ENCODE measurements around the gene CYSTM1. TPM values are rescaled to one million over a fixed set of nuclear protein-coding genes. Genes with fewer than 3 reads are reported as not detected.

Gene CYSTM1
- total and polyA plus RNA-seq, 2 of the 8 experiments (the other 6 are each of a cell fraction or from before 2014, with no cell fraction given), result 25.0 to 47.8 TPM

GRCh38 chr5:140253985-140254384 lies 79.0 kb downstream of the CYSTM1 start:
- peaks cover 2 to 14% of the 10 kb centered on the region in 2 experiments for H4K20me1 ChIP-seq (replicated peaks in 1 of 2; ENCODE audit: control insufficient read depth in 1 of 2, insufficient read depth in 2 of 2, low read length in 2 of 2)
- no peak overlapping the region for H2AK5ac ChIP-seq (ENCODE audit: low read depth, low read length)
- no peak overlapping the region for H2BK20ac ChIP-seq (ENCODE audit: low read length)
- no peak overlapping the region for H3K9ac ChIP-seq (replicated peaks in 1 of 4; ENCODE audit: extremely low read depth in 1 of 4, low read depth in 3 of 4, low read length in 3 of 4)
- peaks cover 0 to 19% of the 10 kb centered on the region in 2 experiments; a peak in 1 of 4 replicates for H3K79me2 ChIP-seq (ENCODE audit: control insufficient read depth in 1 of 2, insufficient read depth in 2 of 2, low read length in 2 of 2)
- no peaks in the 10 kb centered on the region for H3K36me3 ChIP-seq (ENCODE audit: control insufficient read depth in 2 of 4, insufficient read depth in 4 of 4, low read length in 3 of 4)
- H3K4me2 ChIP-seq (ENCODE audit: insufficient read depth in 1 of 2, low read depth in 2 of 2, low read length in 2 of 2), result no peak overlapping the region
- H4K8ac ChIP-seq (ENCODE audit: extremely low read depth, insufficient read depth, low read length), result no peak overlapping the region
- H3K23ac ChIP-seq (ENCODE audit: insufficient read length), result no peak overlapping the region
- peaks cover 8% of the 10 kb centered on the region; the same call in 1 of the 2 replicates for H3K79me1 ChIP-seq (ENCODE audit: low read depth, low read length)
- H3K14ac ChIP-seq (ENCODE audit: insufficient read length), result no peak overlapping the region
- H2AFZ ChIP-seq (ENCODE audit: low read length), result no peak overlapping the region
- no peak overlapping the region for H3K4me3 ChIP-seq (ENCODE audit: extremely low read depth in 1 of 4, insufficient read depth in 2 of 4, low read depth in 3 of 4, low read length in 4 of 4)
- peaks cover 0 to 4% (median under 1%) of the 10 kb centered on the region in 4 experiments; a peak in 4 of 7 replicates for H3K4me1 ChIP-seq (replicated peaks in 1 of 4; ENCODE audit: control insufficient read depth in 3 of 4, insufficient read depth in 4 of 4, low read length in 3 of 4)
- H4K5ac ChIP-seq (ENCODE audit: insufficient read length, low read depth, low read length), result no peak overlapping the region
- DNase-seq (ENCODE audit: low read depth in 1 of 2, low spot score in 2 of 2), result no peak
- ChIA-PET CTCF (ENCODE audit: partially characterized antibody) (interaction anchor here (2.1 to 25.9 kb wide), 3 partner anchors 8 to 95 kb away, joined by 7 to 676 read pairs (median 124); partner anchors contain the start of gene HBEGF), POLR2A (ENCODE audit: partially characterized antibody) (interaction anchor here (1.6 kb wide), 1 partner anchor 92 kb away, joined by 4 read pairs; the partner anchor contains the start of gene HBEGF)
- WGBS, 2 experiments (ENCODE audit: extremely low coverage in 1 of 2, insufficient coverage in 1 of 2, insufficient read length in 1 of 2, insufficient replicate concordance in 2 of 2, low coverage in 1 of 2, low lambda C conversion rate in 2 of 2, missing lambda C conversion rate in 1 of 2), result 88% methylated on average over 4 of the region's 4 CpGs; no CpG with 5 or more reads in 1 of the 2 experiments
- no peak overlapping the region for H3K18ac ChIP-seq (ENCODE audit: extremely low read depth, low read length)
- H4K91ac ChIP-seq (replicated peaks; ENCODE audit: insufficient read length, low read length), result no peak overlapping the region
- no peak overlapping the region for H2BK120ac ChIP-seq (replicated peaks; ENCODE audit: low read depth, low read length)
- no peak overlapping the region for H3K4ac ChIP-seq (replicated peaks; ENCODE audit: insufficient read length, low read depth, low read length)
- FAIRE-seq, result no peak
- H3K27me3 ChIP-seq (replicated peaks in 1 of 4; ENCODE audit: control insufficient read depth in 3 of 4, extremely low read depth in 1 of 4, insufficient read depth in 3 of 4, low read length in 3 of 4), result no peaks in the 10 kb centered on the region
- no peak for TF ChIP-seq RNF2 (IDR thresholded peaks at IDR 0.05; ENCODE audit: borderline replicate concordance, low read depth, low read length, missing control alignments, poor library complexity, severe bottlenecking)
- TF ChIP-seq CEBPB (IDR thresholded peaks at IDR 0.05; ENCODE audit: low read depth, low read length), result no peak
- no peak for TF ChIP-seq MAFK (IDR thresholded peaks at IDR 0.05; ENCODE audit: low read depth, low read length)
- TF ChIP-seq ATF2 (IDR thresholded peaks at IDR 0.05; ENCODE audit: low read length), result no peak
- no peak for TF ChIP-seq KDM4A (IDR thresholded peaks at IDR 0.05; ENCODE audit: low read depth, low read length, severe bottlenecking)
- no peak for TF ChIP-seq GABPA (IDR thresholded peaks at IDR 0.05; ENCODE audit: borderline replicate concordance, insufficient read depth, low read length)
- TF ChIP-seq USF2 (IDR thresholded peaks at IDR 0.05; ENCODE audit: low read length), result no peak
- H3K27ac ChIP-seq (ENCODE audit: low read depth, low read length), result no peak overlapping the region
- no peaks in the 10 kb centered on the region for H3K23me2 ChIP-seq (ENCODE audit: low read depth, low read length)
- no peak overlapping the region for H3K56ac ChIP-seq (replicated peaks; ENCODE audit: insufficient read length, low read depth, low read length)
- H3K9me3 ChIP-seq (ENCODE audit: insufficient read depth in 2 of 2, low read depth in 1 of 2, low read length in 1 of 2), result no peaks in the 10 kb centered on the region
- no peak overlapping the region for H2BK15ac ChIP-seq (ENCODE audit: low read length)
- H2BK5ac ChIP-seq (ENCODE audit: low read depth, low read length), result no peak overlapping the region
- no peak overlapping the region for H2BK12ac ChIP-seq (ENCODE audit: low read depth, low read length)

Measured in H1 (cell line).